HG03575 (cell line): Measurements from ENCODE around the gene CD93.

ENCODE experiments used
- ATAC-seq: cut with Tn5 transposase; IDR thresholded peaks from one replicate; pipeline ENCODE4 v1.9.1; 2021; ENCODE audit not compliant: unreplicated experiment, insufficient number of reproducible peaks, low FRiP score; ENCODE audit errors: extremely low read depth

CD93 gene

DNA sequence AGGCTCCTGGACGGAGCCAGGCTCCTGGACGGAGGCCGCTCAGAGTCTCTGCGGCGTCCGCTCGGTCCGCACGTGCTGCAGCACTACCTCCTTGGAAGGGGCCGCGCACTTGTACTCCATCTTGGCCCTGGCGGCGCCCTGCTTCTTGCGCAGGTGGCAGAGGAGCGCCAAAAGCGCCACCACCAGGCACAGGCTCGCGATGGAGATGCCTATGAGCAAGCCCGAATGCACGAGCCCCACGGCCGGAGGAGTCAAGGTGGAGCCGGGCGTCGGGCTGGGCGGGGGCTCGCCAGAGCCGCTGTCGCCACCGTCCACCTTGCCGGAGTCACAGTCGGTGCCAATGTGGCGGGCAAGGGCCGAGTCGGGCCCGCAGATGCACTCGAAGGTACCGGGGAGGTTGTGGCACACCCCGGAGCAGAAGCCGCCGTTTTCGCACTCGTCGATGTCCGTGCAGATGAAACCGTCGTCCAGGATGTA lies 38.3 kb downstream of the CD93 start:
- ATAC-seq: no peak

DNA sequence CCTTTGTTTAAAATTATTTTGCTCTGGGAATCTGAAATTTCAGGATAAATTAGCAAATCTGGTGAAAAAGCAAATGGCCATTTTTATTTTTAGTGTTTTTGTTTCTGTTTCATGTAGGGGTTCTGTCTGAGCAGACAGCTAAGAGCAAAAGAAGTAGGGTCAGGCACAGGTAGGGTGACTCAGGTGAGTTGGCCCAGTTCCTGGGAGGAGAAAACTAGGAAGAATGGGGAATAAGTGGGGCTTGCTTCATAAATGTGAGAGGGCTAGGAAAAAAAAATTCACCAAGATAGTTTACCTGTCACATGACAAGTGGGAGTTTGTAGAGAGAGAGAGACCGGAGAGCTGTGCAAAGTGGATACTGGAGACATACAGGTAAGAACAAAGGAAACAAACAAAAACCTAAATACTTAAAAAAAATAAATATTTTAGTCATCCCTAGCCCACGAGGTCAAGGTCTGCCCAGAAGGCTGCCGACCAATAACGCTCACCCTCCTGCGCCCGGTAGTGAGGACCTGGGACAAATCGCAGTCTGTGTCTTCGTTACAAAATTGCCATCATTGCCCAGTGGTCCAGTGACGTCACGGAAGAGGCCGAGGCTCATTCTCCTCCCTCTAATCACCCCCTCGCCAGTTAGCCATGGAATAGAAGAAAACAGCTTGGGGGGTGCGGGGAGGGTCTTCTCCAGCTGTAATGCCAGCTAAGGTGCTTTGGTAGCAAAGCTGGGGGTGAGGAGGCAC lies 39.0 kb downstream of the CD93 start:
- ATAC-seq: no peak

GRCh38 chr20:23046431-23046830 lies 39.7 kb downstream of the CD93 start:
- no peak for ATAC-seq

DNA sequence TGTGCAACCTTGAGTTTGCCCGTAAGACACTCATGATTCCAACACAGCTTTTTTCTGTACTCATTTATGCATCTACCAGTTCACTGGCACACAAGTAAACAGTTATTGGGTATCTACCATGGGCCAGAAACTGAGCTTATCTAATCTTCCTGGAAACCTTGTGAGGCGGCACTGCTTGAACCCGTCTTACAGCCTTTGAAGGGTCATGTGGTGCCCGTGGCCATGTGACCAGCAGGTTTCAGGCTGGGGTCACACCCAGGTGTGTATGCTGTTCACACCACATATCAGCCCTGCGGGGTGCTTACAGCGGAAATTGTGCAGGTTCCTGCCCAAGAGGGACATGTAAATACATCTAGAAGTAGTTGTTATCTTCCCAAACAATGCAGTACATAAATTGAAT lies 42.7 kb downstream of the CD93 start:
- no peak for ATAC-seq

- ATAC-seq: no peak
These were observed 43.9 kb downstream of the CD93 start for GRCh38 chr20:23042270-23042669.

DNA sequence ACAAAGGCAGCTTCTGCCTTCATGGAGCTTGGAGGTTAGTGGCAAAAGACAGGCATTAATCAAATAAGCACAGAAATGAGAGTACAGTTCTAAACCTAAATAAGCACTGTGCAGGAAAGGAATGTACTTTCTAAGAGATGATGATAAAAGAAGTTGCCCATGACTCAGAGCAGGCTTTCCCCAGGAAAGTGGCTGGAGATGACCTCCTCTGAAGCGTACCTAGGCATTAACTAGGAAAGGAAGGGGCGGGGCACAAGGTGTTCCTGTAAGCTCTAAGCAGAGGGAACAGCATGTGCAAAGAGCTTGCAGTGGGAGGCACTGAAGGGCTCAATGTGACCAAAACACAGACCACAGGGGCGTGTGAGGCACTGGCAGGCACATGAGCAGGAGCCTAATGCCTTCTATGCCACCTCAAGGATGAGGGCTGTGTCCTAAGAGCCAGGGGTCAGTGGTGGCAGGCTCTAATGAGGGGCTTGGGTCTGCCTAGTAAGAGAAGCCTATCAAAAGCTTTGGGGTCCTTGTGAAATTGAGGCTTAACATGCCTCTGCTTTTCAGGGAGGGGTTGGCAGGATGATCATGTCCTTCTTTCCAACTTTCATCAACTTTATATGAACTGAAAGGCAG lies 46.1 kb downstream of the CD93 start:
- no peak for ATAC-seq

DNA sequence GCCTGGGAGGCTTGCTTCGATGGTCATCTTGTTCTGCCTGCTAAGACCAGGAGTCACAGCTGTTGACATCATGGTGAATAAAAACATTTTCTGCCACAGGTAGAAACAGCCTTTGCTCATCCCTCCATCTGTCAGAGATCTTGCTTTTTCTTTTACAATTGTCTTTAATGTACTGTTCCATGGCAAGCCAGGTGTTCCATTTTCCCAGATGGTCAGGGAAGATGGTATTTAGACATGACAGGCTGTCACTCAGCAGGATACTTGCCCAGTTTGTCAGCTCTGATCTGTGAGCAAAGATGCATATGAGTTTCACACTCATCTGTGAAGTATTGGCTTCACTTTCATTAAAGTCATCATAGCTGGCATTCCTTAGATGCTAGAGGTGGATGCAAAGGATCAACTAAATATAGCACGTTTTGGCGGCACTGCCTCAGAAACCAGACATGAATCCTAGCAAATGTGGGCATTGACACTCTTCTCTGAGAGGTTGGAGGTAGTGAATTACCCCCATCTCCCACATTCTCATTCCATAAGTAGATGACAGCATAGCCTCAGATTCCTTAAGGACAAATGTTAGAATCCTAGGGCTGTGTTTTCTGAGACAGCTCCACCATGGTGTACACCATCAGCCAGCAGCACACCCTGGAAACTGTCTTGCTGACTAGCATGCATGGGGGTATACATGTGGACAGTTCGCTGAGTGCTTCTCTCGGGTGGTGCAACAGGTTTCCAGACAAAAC lies 46.8 kb downstream of the CD93 start:
- no peak for ATAC-seq

- no peak for ATAC-seq
These were observed 49.1 kb downstream of the CD93 start for GRCh38 chr20:23037017-23037481.

GRCh38 chr20:23036371-23036770 lies 49.8 kb downstream of the CD93 start:
- no peak for ATAC-seq

DNA sequence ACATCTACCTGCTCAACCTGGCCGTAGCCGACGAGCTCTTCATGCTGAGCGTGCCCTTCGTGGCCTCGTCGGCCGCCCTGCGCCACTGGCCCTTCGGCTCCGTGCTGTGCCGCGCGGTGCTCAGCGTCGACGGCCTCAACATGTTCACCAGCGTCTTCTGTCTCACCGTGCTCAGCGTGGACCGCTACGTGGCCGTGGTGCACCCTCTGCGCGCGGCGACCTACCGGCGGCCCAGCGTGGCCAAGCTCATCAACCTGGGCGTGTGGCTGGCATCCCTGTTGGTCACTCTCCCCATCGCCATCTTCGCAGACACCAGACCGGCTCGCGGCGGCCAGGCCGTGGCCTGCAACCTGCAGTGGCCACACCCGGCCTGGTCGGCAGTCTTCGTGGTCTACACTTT lies 50.4 kb downstream of the CD93 start:
- ATAC-seq: no peak

GRCh38 chr20:23034721-23035671 lies 51.1 kb downstream of the CD93 start, which contains the start of gene SSTR4:
Gene SSTR4 (plus strand): TSS chr20:23035312. CDS start chr20:23035484, 172 bp downstream.
- ATAC-seq: no peak

DNA sequence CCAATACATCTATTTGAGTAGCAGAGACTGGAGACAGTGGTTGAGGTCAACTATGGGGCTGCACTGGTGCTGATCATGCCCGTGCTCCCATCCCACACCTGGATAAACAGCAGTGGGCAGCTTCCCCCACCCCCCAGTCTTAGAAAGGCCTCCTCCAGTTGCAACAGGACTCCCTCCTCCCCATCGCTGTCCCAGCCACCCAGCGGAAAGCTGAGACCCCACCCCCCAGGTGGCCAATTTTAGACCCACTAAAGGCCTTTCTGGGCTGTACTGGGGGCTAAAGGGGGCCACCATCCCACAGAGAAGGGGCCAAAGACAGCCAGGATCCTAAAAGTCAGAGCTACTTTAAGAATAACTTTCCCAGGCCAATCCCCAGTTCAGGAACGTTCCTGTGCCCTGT lies 52.2 kb downstream of the CD93 start:
- no peak for ATAC-seq

DNA sequence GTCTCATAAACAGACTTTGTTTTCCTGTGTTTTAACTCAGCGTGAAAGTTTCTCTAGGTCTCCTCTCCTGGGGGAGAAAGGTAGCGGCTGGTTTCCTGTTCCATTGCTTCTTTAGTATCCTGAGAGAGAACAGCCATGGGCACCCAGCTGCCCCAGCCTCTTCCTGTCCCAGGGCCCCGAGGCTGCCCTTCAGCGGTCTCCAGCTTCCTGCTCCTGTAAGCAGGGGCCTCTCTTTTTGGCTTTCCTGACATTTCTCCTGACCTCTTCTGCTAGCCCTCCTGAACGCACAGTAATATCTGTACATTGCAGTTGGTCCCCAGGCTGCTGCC lies 53.4 kb downstream of the CD93 start:
- ATAC-seq: no peak

DNA sequence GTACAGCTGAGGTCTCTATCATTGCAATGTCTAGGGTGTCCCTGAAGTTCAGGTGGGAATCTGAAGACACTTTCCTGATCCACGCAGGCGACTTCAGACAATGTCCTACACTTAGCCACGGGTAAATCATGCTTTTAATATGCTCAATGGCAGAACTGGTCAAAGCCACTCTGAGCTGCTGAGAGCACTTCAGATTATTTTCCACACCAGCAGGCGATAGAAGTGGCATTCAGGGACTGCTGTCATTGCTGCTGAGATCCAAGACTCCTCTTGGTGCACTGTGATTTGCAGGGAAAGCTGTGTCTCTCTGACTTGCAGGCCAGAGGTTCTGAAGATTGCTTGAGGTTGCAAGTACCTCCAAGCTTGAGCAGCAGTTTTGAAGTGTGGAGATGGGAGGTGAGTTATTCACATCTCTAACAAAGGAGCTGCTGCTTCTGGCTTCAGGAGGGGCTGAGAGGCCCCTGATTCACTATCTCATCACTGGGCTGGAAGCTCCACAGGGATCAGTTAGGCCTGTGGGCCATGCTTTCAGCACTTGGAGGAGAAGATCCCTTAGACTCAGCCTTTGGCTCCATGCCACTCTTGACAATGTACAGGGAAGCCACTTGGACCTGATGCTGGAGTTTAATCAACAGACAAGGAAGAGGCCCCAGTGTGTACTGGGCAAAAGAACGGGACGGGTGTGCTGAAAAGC lies 53.9 kb downstream of the CD93 start:
- ATAC-seq: no peak

GRCh38 chr20:23031346-23031745 lies 54.8 kb downstream of the CD93 start:
- ATAC-seq: no peak
